NOMO-1 treated with dmso at 0.1 percent for 144 hours (cell line): Measurements from ENCODE around the gene NTN3.
"Not testable (repeated sequence)": the region's sequence is repeated elsewhere in the genome, so short reads cannot be mapped to it uniquely, and the experiment has no call there.

Source experiments
- DNase-seq: peaks from one replicate; lab custom pipeline; 2025; ENCODE audit not compliant: unreplicated experiment; lab: John Stamatoyannopoulos, UW

The NTN3 gene

DNA sequence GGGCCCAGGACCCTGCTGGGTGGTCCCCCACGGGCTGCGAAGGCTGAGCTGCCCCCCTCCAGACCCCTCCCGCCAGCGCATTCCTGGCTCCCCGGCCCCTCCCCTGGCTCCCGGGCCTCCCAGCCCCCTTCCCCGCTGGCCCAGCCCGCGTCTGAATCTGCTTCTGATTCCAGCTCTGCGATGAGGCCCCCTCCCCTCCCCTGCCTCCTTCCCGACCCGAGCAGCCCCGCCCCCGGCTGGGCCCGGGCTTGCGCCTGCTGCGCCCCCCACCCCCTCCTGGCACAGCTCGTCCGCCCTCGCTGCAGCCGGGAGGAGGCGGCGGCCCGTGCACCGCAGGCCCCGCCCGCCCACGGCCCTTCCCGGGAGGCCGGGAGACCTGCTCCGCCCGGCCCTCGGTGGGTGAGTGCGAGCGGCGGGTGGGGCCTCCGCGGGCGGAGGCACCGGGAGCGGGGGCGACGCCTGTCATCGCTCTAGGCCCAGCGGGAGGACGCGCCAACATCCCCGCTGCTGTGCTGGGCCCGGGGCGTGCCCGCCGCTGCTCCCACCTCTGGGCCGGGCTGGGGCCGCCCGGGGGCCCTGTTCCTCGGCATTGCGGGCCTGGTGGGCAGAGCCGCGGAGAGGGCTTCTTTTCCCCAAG lies at the start of gene NTN3:
NTN3 (plus strand) TSS at position 282 of the 637 bp plus-strand sequence. CDS start 405 bp downstream, outside the sequence.
- no peak for DNase-seq

DNA sequence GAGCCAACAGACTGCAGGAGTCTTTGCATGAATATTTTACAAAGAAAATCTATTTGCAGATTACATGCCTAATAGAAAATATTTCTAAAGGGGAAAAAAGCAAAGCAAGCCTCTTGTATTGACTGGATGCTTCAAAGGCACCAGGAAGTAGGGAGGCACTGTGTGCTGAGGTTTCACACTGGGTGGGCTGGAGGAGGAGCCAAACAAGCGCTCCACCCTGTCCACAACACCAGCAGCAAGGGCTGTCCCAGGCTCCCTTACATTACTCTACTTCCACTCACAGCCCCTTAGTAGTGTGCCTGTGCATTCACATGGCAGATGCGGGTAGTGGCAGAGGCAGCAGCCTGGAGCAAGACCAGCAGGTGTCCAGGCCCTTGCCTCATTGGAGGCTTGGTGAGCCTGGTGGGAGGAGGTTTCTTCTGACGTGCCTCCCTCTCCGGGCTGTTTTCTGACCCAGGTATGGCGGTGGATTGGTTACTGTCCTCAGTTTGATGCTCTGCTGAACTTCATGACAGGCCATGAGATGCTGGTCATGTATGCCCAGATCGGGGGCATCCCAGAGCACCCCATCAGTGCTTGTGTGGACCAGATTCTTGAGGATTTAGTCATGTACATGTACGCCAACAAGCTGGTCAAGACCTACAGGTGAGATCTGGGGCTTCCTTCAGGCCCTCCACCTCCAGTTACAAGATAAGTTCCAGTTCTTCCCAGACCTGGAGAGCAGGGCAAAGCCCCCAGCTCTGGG lies 48.8 kb upstream of the NTN3 start:
- DNase-seq = no peak

DNA sequence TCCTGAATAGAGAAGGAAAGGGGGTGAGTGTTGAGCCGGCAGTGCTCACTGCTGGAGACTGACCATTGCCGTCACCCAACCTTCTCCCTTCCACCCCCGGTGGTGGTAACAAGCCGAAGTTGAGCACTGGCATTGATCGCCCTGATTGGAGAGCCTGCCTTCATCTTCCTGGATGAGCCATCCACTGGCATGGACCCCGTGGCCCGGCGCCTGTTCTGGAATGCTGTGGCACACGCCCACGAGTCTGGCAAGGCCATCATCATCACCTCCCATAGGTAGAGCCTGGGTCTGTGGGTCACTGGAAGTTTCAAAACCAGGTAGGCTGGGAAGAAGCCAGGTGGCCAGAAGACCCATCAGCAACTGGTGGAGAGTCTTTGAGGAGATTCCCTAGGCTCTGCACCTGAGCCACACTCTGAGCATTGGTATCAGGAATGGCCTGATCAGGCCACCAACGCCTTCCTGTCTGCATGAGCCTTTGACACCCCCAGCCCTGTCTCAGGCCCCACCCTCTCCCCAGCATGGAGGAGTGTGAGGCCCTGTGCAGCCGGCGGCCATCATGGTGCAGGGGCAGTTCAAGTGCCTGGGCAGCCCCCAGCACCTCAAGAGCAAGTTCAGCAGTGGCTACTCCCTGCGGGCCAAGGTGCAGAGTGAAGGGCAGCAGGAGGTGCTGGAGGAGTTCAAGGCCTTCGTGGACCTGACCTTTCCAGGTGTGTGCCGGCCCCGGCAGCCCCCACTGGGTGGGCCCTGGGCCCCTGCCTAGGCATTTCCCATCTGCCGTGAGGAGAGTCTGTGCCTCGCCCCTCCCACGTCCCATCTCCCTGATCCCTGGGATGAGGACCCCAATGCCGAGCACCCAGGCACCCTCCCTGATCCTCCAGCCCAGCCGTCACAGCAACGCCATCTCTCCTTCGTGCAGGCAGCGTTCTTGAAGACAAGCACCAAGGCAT lies 46.8 kb upstream of the NTN3 start:
- no peak for DNase-seq

DNA sequence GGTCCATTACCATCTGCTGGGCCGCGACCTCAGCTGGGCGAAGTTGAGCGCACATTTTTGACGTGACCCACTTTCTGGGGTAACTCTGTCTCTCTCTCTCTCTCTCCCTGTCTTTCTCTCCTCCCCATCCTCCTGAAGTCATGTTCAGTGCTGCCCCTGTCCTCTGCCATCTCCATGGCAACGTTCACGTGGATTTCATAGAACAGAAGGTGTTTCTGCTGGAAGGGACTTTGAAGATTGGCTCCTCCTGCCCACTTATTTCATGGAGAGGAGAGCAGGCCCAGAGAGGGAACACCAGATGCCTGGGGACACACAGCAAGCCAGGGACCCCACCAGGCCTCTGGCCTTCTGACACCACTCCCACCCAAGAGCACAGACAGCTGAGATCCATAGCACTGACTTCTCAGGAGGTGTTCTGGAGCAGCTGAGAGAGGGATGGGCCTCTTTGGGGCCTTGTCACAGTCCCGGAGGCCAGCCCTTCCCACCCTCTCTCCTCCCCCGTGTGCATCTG lies 46.0 kb upstream of the NTN3 start:
- no peak for DNase-seq

DNA sequence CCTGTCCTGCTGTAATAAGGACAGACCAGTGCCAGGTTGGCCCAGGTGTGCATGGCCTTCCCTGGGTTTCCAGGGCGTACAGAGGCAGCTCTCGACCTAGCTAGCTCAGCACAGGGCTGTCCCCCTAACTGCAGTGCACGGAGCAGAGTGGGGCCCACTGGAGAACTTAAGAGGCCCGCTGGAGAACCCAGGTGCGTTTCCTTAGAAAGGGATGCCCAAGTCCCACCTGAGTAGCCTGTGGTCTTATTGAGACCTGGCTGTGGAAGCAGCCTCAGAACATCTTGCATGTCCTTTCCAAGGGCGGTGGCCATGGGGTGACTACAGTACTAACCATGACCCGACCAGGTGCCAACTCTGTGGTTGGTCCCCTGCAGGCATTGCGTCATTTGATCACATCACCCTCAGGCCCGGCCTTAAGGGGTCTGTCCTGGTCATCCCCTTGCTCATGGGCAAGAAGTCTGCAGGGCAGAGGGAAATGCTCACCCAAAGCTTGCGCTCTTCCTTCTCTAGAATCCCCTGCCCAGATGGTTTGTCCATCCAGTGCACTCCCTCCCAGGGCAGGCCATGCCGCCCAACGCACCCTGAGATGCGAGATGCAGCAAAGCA lies 45.2 kb upstream of the NTN3 start:
- DNase-seq = no peak

DNA sequence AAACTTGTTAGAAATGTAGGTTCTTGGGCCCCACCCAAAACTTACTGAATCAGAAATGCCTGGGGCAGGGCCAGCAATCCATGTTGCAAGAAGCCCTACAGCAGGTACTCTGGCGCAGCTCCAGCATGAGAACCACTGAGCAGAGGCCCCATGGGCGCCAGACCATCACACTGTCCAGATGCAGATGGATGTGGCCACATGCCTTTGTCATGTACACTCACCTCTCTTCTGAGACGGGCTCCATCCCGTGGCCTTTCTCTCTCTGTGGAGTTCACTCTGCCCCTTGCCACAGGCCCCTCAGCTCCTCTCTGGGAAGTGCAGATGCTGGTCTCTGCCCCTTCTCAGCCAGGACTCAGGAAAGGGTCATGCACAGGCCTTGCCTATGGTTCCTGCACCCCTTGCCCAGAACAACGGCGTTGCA lies 44.1 kb upstream of the NTN3 start:
- DNase-seq = no peak

DNA sequence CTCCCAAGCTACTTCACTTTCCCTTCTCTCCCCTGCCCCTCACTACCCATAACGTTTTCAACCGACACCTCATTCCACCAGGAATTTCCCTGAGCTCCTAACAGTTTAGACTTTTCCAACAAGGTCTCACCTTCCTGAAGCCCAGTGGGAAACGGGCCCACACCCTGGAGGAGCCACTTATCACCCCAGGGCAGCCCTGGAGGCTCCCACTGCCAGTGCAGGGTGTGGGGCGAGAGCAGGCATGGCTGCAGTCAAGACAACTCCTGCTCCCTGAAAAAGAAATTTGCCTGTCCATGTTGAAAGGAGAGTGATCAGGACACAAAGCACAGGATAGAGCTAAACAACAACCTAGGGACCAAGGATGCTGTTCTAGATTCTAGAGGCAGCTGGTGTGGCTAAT lies 43.6 kb upstream of the NTN3 start:
- no peak for DNase-seq

DNA sequence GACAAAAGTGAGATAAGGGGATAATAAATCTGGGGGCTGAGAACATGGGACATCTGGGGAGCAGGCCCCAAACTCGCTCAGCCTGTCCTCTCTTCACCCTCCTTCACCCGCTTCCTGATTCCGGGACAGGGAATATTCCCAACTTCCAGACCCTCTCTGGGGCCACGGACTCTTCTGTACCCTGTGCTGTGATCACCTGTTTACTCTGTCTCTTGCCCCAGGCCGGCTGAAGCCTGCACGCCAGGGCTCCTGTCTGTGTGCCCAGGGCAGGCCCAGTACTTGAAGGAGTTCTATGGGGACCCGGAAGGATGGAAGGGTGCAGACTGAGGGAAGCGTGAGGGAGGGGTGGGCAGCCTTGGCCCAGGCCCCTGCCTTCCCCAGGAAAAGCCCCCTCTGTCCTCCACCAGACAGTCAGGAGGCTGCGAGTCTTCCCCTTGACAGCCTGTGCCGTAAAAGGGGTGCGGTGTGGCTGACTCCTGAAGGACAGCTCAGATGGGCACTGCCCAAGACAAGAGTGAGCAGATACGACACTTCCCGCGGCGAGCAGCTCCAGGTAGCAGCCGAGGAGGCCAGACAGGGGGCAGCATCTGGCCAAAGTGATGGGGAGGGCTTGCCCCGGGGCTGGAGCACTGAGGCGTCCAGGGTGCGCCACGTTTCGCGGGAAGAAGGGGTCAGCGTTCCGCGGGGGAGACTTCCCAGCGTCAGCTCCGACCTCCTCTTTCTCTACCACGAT lies 42.9 kb upstream of the NTN3 start:
- DNase-seq = no peak

DNA sequence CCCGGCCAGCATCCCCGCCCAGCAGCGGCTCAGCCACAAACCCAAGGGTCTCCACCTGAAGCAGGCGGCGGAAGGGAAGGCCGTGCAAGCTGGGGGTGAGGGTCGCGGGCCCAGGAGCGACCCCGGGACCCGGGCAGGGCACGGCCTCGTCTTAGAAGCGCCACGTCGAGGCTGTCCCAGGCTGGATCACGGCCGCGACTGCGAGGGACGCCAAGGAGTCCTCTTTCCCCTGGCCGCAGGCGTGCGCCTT lies 42.4 kb upstream of the NTN3 start:
- no peak for DNase-seq

DNA sequence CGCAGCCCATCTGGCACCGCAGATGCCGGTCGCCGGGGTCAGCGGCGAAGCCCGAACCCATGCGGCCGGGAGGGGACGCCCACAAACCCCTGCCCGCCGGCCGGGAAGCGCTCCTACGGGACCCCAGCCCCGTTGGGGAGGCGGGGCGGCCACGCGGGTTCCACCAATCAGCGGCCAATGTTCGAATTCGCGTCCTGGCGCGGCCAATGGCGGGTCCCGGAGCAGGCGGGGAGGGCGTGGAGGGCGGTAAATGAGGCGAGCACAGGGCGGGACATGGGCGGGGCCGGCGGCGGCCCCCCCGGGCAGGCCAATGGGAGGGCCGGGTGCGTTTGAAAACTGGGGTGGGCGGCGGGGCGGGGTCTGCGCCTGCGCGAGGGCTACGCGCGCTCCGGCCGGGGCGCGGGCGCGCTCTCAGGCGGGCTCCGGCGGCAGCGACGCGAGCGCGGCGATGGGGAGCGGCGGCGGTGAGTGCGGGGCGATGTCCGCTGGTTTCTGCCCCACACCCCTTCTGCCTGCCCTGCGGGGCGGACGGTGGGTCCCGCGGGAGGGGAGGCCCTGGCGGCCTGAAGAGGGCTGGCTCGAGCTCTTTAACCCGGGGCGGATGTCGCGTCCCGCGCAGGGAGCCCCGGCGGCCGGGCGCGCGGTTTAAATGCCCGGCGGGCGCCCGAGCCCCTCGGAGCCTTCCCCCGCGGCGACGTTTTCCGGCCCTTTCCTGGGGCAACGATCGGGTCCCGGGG lies 41.9 kb upstream of the NTN3 start, which contains the start of gene CCNF:
CCNF (plus strand) TSS at position 414 of the 737 bp plus-strand sequence; CDS start at position 449, 35 bp downstream.
- DNase-seq = peak; percentile 89

DNA sequence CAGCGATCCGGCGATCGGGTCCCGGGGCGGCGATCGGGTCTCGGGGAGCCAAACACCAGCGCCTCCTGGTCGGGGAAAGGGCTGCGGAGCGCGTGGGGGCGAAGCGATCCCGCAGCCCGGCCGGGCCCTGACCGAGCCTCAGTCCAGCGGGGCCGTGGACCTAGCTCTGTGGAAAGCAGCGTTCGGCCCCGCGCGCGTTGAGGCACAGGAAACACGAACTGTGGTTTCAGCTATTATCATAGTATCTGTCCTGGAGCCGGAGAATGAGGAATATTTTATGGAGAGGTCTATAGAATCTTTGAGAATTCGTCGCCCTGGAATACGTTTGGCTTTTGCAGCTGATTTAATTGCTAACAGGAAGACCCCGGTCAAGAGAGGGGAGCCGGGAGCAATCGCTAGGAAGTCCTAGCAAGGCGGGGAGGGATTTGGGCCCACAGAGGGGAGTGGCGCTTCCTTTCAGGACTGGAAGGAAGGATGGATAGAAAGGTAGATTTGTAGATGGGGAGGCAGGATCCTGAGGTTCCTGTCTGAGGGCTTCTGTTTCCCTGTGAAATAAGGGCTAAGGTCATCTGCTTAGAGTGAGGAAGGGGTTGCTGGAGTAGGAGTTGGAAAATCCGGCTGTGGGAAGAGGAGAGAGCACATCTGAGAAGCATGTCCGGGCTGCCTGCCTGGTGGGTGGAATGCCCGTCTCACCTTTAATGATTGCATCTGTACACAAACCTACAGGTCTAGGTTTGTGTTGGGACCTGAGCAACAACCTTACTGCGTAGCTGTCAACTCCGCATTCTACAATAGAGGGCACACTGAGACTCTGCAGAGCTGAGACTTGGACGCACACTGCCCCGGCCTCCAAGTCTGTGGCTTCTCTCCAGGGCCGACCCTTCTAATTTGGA lies 41.1 kb upstream of the NTN3 start:
- DNase-seq = no peak

DNA sequence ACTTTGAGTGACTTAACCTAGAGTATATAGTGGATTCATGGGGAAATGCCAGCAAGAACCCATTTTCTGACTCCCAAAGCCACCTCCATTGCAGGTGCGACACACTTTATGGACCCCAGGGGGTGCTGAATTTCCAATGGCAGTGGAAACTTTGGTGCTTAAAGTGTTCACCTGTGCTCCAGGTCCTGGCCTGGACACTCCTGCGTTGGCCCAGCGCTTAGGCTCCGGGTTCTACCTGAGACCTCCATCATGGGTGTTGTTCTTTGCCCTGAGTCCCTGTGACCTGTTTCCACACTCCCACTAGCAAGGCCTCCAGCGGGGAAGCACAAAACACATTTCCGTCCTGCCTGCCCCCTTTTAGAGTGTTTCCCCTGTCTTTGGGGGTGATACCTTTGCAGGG lies 38.8 kb upstream of the NTN3 start:
- no peak for DNase-seq

DNA sequence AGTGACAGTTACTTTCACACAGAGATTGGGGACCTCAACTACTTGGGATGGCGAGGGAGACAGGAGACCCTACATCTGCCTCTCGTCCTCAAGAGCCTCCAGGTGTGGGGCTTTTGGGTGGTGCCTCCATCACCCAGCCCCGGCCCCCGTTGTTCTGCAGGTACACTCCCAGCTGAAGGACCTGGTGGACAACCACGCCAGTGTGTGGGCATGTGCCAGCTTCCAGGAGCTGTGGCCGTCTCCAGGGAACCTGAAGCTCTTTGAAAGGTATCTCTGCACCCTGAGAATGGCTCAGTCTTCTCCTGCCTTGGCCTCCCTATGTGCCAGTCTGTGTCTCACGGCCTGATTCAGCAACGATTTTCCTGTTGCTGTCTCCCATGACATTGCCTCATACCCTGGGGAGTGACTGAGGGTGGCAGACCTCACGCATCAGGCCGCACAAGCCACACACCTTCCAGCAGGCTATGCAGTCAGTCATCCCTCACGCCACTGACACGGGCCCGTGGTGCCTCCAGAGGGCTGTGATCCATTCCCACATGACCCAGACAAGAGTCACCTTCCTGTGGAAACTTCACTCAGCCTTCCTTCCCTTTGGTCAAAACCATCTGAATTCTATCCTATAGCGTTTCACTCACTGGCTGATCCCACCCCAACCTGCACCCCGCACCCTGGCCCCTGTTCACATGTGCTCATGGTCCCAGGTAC lies 38.1 kb upstream of the NTN3 start:
- no peak for DNase-seq

DNA sequence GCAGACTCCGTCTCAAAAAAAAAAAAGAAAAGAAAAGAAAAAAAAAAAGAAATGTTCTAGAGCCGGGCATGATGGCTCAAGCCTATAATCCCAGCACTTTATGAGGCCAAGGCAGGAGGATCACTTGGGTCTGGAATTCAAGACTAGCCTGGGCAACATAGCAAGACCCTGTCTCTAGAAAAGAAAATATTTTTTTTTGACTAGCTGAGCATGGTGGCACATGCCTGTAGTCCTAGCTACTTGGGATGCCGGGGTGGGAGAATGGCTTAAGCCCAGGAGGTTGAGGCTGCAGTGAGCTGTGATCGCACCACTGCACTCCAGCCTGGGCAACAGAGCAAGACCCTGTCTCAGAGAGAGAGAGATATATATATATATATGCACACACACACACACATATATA lies 35.9 kb upstream of the NTN3 start:
- not testable (repeated sequence) for DNase-seq

DNA sequence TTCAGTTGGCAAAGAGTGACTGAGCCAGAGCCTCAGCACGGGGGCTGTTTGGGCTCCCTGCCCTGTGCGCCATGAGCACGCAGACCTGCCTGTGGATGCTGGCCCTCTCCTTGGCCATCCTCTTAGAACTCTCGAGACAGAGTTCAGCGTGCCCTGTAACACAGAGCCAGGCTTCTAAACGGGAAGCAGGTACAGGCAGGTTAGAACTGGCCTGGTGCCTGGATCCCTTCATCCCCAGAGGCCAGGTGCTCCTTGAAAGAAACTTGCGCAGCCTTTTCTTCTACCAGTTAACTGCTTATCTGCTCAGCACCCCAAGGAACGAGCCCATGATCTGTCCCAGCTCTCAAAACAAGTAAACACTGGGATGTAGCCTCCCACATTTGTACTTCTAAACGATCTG lies 35.0 kb upstream of the NTN3 start:
- DNase-seq = no peak

DNA sequence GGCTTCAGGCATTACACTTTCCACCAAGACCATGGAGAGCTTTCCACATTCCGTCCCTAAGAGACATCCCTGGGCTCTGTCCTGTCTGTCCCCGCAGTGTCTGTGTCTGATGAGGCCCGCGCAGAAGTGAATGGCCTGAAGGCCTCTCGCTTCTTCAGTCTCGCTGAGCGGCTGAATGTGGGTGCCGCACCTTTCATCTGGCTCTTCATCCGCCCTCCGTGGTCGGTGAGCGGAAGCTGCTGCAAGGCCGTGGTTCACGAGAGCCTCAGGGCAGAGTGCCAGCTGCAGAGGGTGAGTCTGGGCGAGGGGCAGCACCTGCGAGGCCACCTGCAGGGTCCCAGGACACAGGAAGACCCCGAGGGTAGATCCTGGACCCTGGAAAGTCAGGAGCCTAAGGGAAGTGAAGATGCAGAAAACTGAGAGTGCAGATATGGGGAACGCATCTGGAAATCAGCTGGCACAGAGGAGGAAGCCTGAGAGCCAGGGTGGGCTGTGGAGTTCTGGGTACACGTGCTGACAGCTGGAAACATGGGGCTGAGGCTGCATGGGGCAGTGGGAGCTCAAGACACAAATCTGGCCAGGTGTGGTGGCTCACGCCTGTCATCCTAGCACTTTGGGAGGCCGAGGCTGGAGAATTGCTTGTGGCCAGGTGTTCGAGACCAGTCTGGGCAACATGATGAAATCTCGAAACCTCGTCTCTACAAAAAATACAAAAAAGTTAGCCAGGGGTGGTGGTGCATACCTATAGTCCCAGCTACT lies 33.9 kb upstream of the NTN3 start:
- no peak for DNase-seq

DNA sequence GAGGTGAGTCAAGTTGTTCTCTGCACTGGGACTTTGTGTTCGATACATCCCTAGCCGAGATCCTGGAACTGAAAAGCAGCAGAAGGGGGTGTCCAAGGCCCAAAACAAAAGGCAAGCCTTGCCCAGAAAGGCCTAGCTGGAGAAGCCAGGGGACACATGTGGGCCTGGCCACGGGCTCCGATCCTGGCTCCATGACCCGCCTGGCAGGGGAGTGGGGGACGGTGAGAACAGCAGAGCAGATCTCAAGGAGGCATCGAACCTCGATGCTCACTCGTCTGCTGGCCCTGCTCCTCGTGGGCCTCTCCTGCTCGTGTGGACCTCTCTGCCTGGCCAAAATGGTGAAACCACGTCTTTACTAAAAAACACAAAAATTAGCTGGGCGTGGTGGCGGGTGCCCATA lies 33.0 kb upstream of the NTN3 start:
- DNase-seq = no peak

DNA sequence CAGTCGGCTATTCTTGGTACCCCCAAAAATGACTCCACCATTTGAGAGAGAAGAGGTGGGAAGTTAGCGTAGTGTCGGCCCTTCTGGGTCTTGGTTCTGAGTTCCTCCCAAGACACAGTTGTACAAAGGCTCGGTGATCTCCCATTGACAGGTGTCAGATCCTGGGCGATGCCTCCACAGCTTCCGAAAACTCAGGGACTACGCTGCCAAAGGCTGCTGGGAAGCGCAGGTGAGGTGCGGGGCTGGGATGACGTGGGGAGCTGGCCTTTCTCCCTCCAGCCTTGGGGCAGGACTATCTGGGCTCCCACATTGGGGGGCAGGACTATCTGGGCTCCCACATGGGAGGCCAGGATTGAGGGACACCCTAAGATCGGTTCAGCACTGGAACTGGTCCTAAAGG lies 31.5 kb upstream of the NTN3 start:
- no peak for DNase-seq
